GM12878 (cell line): ENCODE measurements around the gene STK11. TPM values are rescaled to one million over a fixed set of nuclear protein-coding genes. Genes with fewer than 3 reads are reported as not detected.

Source experiments
- ATAC-seq: fragments of 200-7000 bp; cut with Tn5 transposase; 3 replicates; pipeline ENCODE4 v1.9.1; 2020; ENCODE audit warnings: mild to moderate bottlenecking, moderate library complexity
- BruUV-seq: library from RNA; stranded (reverse); fragments of 400-500 nt; replicated peaks from 2 replicates; lab custom pipeline; 2021; lab: Mats Ljungman, UMichigan
- CTCF ChIA-PET: fragments of 300-600 bp; sonication (Branson Sonifier 250); formaldehyde crosslinking; extraction: SDS; loops from one replicate; lab custom pipeline; 2021; ENCODE audit warnings: inconsistent platforms; lab: Yijun Ruan, JAX
- POLR2A ChIA-PET: fragments of 350-600 bp; formaldehyde crosslinking; extraction: SDS; loops from one replicate; lab custom pipeline; 2021; ENCODE audit warnings: inconsistent platforms; lab: Charles Lee
- RAD21 ChIA-PET: fragments of 300-600 bp; sonication (Branson Sonifier 250); formaldehyde crosslinking; loops from one replicate; lab custom pipeline; 2023; ENCODE audit warnings: antibody characterized with exemption; ENCODE audit not compliant: unreplicated experiment; lab: Charles Lee
- SMC1A ChIA-PET: fragments of 300-600 bp; sonication (Branson Sonifier 250); formaldehyde crosslinking; loops from one replicate; lab custom pipeline; 2023; ENCODE audit not compliant: unreplicated experiment, uncharacterized antibody; lab: Charles Lee
- DNase-seq: peaks from one replicate; pipeline ENCODE4 v3.0.0-alpha.2; 2011; ENCODE audit warnings: low read depth, low spot score
- FAIRE-seq: peaks from 3 replicates; lab custom pipeline; 2011; peaks lifted over from hg19 to GRCh38; lab: Jason Lieb, UNC
- H2AFZ ChIP-seq: 2 replicates; pipeline ENCODE4 v1.6.0; 2011; ENCODE audit warnings: low read depth, low read length, control low read depth; ENCODE audit not compliant: control insufficient read depth
- H3K27ac ChIP-seq: 2 replicates; pipeline ENCODE4 v1.5.1; 2011; ENCODE audit warnings: control low read depth; ENCODE audit not compliant: control insufficient read depth, insufficient read depth
- H3K27me3 ChIP-seq, 2 experiments: replicated peaks in 1 of 2; 2 replicates each; pipeline versions ENCODE4 v1.6.0 to v1.6.1; 2011; ENCODE audit warnings: low read length in 1 of 2; ENCODE audit not compliant: control insufficient read depth in 2 of 2, insufficient read depth in 2 of 2
- H3K36me3 ChIP-seq, 2 experiments: 2 replicates each; pipeline ENCODE4 v1.5.1; 2011; ENCODE audit warnings: low read length in 1 of 2; ENCODE audit not compliant: control insufficient read depth in 2 of 2, insufficient read depth in 2 of 2
- H3K4me1 ChIP-seq: 2 replicates; pipeline ENCODE4 v1.6.1; 2011; ENCODE audit warnings: mild to moderate bottlenecking, low read length, moderate library complexity, mixed read lengths; ENCODE audit not compliant: control insufficient read depth, insufficient read depth
- H3K4me2 ChIP-seq: 2 replicates; pipeline ENCODE4 v1.6.0; 2011; ENCODE audit warnings: control low read depth; ENCODE audit not compliant: control insufficient read depth, insufficient read depth
- H3K4me3 ChIP-seq: fragments of 200-600 bp; sonication (generic); 2 replicates; pipeline ENCODE4 v1.5.1; 2016
- H3K79me2 ChIP-seq: 2 replicates; pipeline ENCODE4 v1.6.0; 2011; ENCODE audit warnings: low read length; ENCODE audit not compliant: control insufficient read depth, insufficient read depth
- H3K9ac ChIP-seq: 2 replicates; pipeline ENCODE4 v1.8.0; 2011; ENCODE audit warnings: low read length, control low read depth, mixed read lengths; ENCODE audit not compliant: control insufficient read depth, insufficient read depth
- H3K9me3 ChIP-seq: replicated peaks from 3 replicates; pipeline ENCODE4 v1.5.1; 2011; ENCODE audit warnings: mild to moderate bottlenecking, low read length; ENCODE audit not compliant: control insufficient read depth, insufficient read depth
- H4K20me1 ChIP-seq: 2 replicates; pipeline ENCODE4 v1.6.0; 2011; ENCODE audit not compliant: control insufficient read depth, insufficient read depth
- BACH1 ChIP-seq: fragments of 450-650 bp; IDR thresholded peaks from 2 replicates; pipeline ENCODE4 v1.6.1; 2017; ENCODE audit warnings: mild to moderate bottlenecking, borderline replicate concordance
- BHLHE40 ChIP-seq, 2 experiments: fragments of 450-650 bp in 1 of 2; IDR thresholded peaks; 2 replicates each; pipeline ENCODE4 v1.6.1; 2011 to 2017; ENCODE audit warnings: low read depth in 2 of 2, borderline replicate concordance in 1 of 2, improper control_type of control experiment in 1 of 2, low read length in 1 of 2, mild to moderate bottlenecking in 1 of 2
- CBX3 ChIP-seq: fragments of 200-600 bp; sonication (generic); IDR thresholded peaks from 2 replicates; pipeline ENCODE4 v1.6.1; 2016; ENCODE audit warnings: low read depth, borderline replicate concordance
- CHD4 ChIP-seq: fragments of 200-600 bp; sonication (generic); IDR thresholded peaks from 2 replicates; pipeline ENCODE4 v1.6.1; 2016; ENCODE audit warnings: mild to moderate bottlenecking
- ESRRA ChIP-seq: IDR thresholded peaks from 2 replicates; pipeline ENCODE4 v1.6.1; 2012; ENCODE audit warnings: mild to moderate bottlenecking, low read length, improper control_type of control experiment
- ETV6 ChIP-seq, 2 experiments: fragments of 450-650 bp in 1 of 2; IDR thresholded peaks in 1 of 2; conservative IDR thresholded peaks in 1 of 2; 2 replicates each; pipeline ENCODE4 v1.6.1; 2014; ENCODE audit warnings: antibody characterized with exemption in 1 of 2, borderline replicate concordance in 1 of 2, low read depth in 1 of 2, mild to moderate bottlenecking in 1 of 2, moderate library complexity in 1 of 2
- HCFC1 ChIP-seq: fragments of 150-350 bp; IDR thresholded peaks from 2 replicates; pipeline ENCODE4 v1.6.1; 2014; ENCODE audit warnings: low read length
- SP1 ChIP-seq: IDR thresholded peaks from one replicate; pipeline ENCODE4 v1.6.1; 2011; ENCODE audit warnings: low read depth, low read length
- TCF3 ChIP-seq: IDR thresholded peaks from 2 replicates; pipeline ENCODE4 v1.6.1; 2012; ENCODE audit warnings: low read depth, mild to moderate bottlenecking, low read length, borderline replicate concordance; ENCODE audit not compliant: insufficient read depth
- YBX1 ChIP-seq: fragments of 450-650 bp; IDR thresholded peaks from 2 replicates; pipeline ENCODE4 v1.6.1; 2016; ENCODE audit warnings: antibody characterized with exemption
- ZNF207 ChIP-seq: fragments of 450-650 bp; IDR thresholded peaks from 2 replicates; pipeline ENCODE4 v1.6.1; 2014; ENCODE audit warnings: antibody characterized with exemption, mild to moderate bottlenecking, borderline replicate concordance
- WGBS: methylation state at CpG from one replicate; pipeline ENCODE4 v1.1.6; 2016; ENCODE audit warnings: low lambda C conversion rate; ENCODE audit not compliant: insufficient replicate concordance, insufficient coverage; ENCODE audit errors: missing lambda C conversion rate; 5-methylcytosine and 5-hydroxymethylcytosine counted together
- in situ Hi-C: fragments of 300-500 bp; cut with MboI; formaldehyde crosslinking; loops from 9 replicates; pipeline ENCODE4 v1.14.3; 2018; ENCODE audit warnings: mixed read lengths
- intact Hi-C: fragments of 100-400 bp; cut with micrococcal nuclease; formaldehyde crosslinking; loops from one replicate; pipeline ENCODE4 v1.14.2; 2022; ENCODE audit not compliant: unreplicated experiment
- polyA plus RNA-seq, 11 experiments: library from polyadenylated mRNA; depleted of rRNA in 4 of 11; unstranded in 6 of 11; stranded (reverse) in 5 of 11; fragments of >200 nt; fragmentation: Nextera tagmentation in 4 of 11; fragmentation: Illumina TruSeq in 1 of 11; extraction: Ambion mirVana in 4 of 11; extraction: Trizol in 1 of 11; gene quantifications; 1 replicate in 1 of 11; 2 replicates in 10 of 11; pipeline versions ENCODE4 v1.2.1 to v1.2.3, GENCODE V29; 2011 to 2016; ENCODE audit warnings: inconsistent platforms in 2 of 11, missing spikeins in 2 of 11, low read depth in 1 of 11
- total RNA-seq, 4 experiments: library from RNA; depleted of rRNA in 3 of 4; stranded (reverse); fragments of >200 nt in 3 of 4; fragmentation: Illumina TruSeq in 1 of 4; extraction: Trizol in 1 of 4; gene quantifications; 2 replicates each; pipeline versions ENCODE4 v1.2.1 to v1.2.3, GENCODE V29; 2013 to 2021
- TF ChIP-seq, protein P1 (sequence below): fragments of 450-650 bp; formaldehyde crosslinking; IDR thresholded peaks from 2 replicates; pipeline ENCODE4 v1.4.0; 2020; ENCODE audit warnings: mild to moderate bottlenecking, moderate library complexity
- TF ChIP-seq, protein P2 (sequence below): IDR thresholded peaks from 2 replicates; pipeline ENCODE4 v1.6.1; 2011; ENCODE audit warnings: borderline replicate concordance, low read depth, mild to moderate bottlenecking, moderate library complexity, low read length; ENCODE audit not compliant: insufficient read depth, poor library complexity, severe bottlenecking
- TF ChIP-seq, protein P3 (sequence below): IDR thresholded peaks from 2 replicates; pipeline ENCODE4 v1.6.1; 2012; ENCODE audit warnings: low read depth, low read length, improper control_type of control experiment
- TF ChIP-seq, protein P4 (sequence below): IDR thresholded peaks from 2 replicates; pipeline ENCODE4 v1.6.1; 2011; ENCODE audit warnings: low read depth, mild to moderate bottlenecking, low read length, moderate library complexity, borderline replicate concordance; ENCODE audit errors: extremely low read depth

Gene STK11
- total and polyA plus RNA-seq, 10 of the 15 experiments (the other 5 are each of a cell fraction or from before 2014, with no cell fraction given): 0.33 to 71.0 (median 23.8) TPM

DNA sequence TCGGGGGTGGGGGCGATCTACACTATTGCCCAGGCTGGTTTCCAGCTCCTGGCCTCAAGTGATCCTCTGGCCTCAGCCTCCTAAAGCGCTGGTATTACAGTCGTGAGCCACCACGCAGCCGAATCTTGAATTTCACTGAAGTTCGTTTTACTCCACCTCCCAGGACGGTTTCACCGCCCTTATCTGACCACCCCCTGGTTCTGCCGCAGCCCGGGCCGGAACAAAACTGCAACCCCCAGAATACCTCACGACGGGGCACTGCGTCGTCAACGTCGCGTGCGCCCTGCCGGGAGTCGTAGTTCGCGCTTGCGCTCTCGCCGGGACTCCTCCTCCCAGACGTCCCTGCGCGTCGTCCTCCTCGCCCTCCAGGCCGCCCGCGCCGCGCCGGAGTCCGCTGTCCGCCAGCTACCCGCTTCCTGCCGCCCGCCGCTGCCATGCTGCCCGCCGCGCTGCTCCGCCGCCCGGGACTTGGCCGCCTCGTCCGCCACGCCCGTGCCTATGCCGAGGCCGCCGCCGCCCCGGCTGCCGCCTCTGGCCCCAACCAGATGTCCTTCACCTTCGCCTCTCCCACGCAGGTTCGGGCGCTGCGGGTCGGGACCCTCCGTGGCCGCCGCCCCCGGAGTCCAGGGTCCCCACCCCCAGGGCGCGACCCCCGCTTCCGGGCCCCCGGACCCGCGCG, 36.0 kb downstream of the STK11 start, which contains the start of gene ATP5F1D:
TSS of gene ATP5F1D (plus strand) at position 335 of the 679 bp plus-strand sequence. CDS start at position 435, 100 bp downstream.
- peak within 1 kb of the TSS; percentile 88 for H2AFZ ChIP-seq
- peak within 1 kb of the TSS; percentile 73 for H3K27ac ChIP-seq
- ATAC-seq (peak; percentile 80), FAIRE-seq (peak; percentile 96), DNase-seq (peak; percentile 80)
- H3K4me2 ChIP-seq: peak within 1 kb of the TSS; percentile 95
- peak within 1 kb of the TSS; percentile 85 for H3K9ac ChIP-seq
- H3K4me1 ChIP-seq: peaks cover 24% of the 10 kb centered on the region
- CTCF ChIA-PET: interaction anchor here (0.7 to 6.1 kb wide), 10 partner anchors 19 to 378 kb away, joined by 3 to 363 read pairs (median 3); partner anchors contain the start of genes CIRBP and SBNO2
- H3K27me3 ChIP-seq: peaks cover 0 to 7% of the 10 kb centered on the region in 2 experiments; a peak in 3 of 4 replicates
- H3K9me3 ChIP-seq: no peaks in the 10 kb centered on the region
- in situ Hi-C loops (no loop called here), intact Hi-C loops (loop anchor here (5.0 to 10.0 kb wide), 2 partner anchors 139 to 317 kb away; partner anchors contain the start of genes ARID3A and GPX4)
- BruUV-seq: no TSS peak
- POLR2A ChIA-PET: interaction anchor here (0.6 to 7.7 kb wide), 7 partner anchors 24 to 333 kb away, joined by 3 to 184 read pairs (median 4); partner anchors contain the start of gene CIRBP
- no peaks in the 10 kb centered on the region for H4K20me1 ChIP-seq
- SMC1A ChIA-PET: interaction anchor here (1.4 to 6.9 kb wide), 2 partner anchors 25 to 128 kb away, joined by 7 to 172 read pairs; partner anchors contain the start of gene CIRBP
- RAD21 ChIA-PET: interaction anchor here (0.6 to 2.0 kb wide), 6 partner anchors 25 to 471 kb away, joined by 3 to 18 read pairs (median 4); partner anchors contain the start of gene CIRBP
- WGBS: under 1% methylated on average over 59 of the region's 79 CpGs
- peak within 1 kb of the TSS; percentile 80 for H3K4me3 ChIP-seq
- peaks cover 17% of the 10 kb centered on the region for H3K79me2 ChIP-seq
- H3K36me3 ChIP-seq: no peaks in the 10 kb centered on the region; a peak in 2 of 4 replicates
- TF ChIP-seq ZNF207: no peak; the same call in 1 of the 2 replicates
- TF ChIP-seq BHLHE40 (IDR thresholded peaks at IDR 0.05; ENCODE audit: borderline replicate concordance in 1 of 2, low read depth in 2 of 2, low read length in 1 of 2): peak; percentile 35 to 82; a peak in 1 of 4 replicates
- TF ChIP-seq, protein P1, sequence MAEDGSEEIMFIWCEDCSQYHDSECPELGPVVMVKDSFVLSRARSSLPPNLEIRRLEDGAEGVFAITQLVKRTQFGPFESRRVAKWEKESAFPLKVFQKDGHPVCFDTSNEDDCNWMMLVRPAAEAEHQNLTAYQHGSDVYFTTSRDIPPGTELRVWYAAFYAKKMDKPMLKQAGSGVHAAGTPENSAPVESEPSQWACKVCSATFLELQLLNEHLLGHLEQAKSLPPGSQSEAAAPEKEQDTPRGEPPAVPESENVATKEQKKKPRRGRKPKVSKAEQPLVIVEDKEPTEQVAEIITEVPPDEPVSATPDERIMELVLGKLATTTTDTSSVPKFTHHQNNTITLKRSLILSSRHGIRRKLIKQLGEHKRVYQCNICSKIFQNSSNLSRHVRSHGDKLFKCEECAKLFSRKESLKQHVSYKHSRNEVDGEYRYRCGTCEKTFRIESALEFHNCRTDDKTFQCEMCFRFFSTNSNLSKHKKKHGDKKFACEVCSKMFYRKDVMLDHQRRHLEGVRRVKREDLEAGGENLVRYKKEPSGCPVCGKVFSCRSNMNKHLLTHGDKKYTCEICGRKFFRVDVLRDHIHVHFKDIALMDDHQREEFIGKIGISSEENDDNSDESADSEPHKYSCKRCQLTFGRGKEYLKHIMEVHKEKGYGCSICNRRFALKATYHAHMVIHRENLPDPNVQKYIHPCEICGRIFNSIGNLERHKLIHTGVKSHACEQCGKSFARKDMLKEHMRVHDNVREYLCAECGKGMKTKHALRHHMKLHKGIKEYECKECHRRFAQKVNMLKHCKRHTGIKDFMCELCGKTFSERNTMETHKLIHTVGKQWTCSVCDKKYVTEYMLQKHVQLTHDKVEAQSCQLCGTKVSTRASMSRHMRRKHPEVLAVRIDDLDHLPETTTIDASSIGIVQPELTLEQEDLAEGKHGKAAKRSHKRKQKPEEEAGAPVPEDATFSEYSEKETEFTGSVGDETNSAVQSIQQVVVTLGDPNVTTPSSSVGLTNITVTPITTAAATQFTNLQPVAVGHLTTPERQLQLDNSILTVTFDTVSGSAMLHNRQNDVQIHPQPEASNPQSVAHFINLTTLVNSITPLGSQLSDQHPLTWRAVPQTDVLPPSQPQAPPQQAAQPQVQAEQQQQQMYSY (CRISPR knock-in tag): no peak
- TF ChIP-seq SP1: peak; percentile 55
- TF ChIP-seq YBX1: no peak
- TF ChIP-seq BACH1: peak; percentile 82
- TF ChIP-seq ESRRA: no peak
- TF ChIP-seq CHD4: no peak
- TF ChIP-seq CBX3: no peak
- 0 out of 2 replicates have a peak, but pooled peaks have one; percentile 7 for TF ChIP-seq TCF3
- TF ChIP-seq, protein P2, sequence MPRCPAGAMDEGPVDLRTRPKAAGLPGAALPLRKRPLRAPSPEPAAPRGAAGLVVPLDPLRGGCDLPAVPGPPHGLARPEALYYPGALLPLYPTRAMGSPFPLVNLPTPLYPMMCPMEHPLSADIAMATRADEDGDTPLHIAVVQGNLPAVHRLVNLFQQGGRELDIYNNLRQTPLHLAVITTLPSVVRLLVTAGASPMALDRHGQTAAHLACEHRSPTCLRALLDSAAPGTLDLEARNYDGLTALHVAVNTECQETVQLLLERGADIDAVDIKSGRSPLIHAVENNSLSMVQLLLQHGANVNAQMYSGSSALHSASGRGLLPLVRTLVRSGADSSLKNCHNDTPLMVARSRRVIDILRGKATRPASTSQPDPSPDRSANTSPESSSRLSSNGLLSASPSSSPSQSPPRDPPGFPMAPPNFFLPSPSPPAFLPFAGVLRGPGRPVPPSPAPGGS: no peak
- TF ChIP-seq, protein P3, sequence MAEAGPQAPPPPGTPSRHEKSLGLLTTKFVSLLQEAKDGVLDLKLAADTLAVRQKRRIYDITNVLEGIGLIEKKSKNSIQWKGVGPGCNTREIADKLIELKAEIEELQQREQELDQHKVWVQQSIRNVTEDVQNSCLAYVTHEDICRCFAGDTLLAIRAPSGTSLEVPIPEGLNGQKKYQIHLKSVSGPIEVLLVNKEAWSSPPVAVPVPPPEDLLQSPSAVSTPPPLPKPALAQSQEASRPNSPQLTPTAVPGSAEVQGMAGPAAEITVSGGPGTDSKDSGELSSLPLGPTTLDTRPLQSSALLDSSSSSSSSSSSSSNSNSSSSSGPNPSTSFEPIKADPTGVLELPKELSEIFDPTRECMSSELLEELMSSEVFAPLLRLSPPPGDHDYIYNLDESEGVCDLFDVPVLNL: no peak
- peak; percentile 99 for TF ChIP-seq HCFC1
- TF ChIP-seq, protein P4, sequence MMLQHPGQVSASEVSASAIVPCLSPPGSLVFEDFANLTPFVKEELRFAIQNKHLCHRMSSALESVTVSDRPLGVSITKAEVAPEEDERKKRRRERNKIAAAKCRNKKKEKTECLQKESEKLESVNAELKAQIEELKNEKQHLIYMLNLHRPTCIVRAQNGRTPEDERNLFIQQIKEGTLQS: peak; percentile 37; the same call in 1 of the 2 replicates
- no peak for TF ChIP-seq ETV6 (conservative IDR thresholded peaks at IDR 0.05 in 1 of 2, IDR thresholded peaks at IDR 0.05 in 1 of 2; ENCODE audit: borderline replicate concordance in 1 of 2, low read depth in 1 of 2)
